GM18508 (cell line): ENCODE data around the gene OXTR.
A peak's percentile ranks its signal among the peaks of the same experiment; 100 is the strongest.

Experiments
- ATAC-seq: cut with Tn5 transposase; IDR thresholded peaks from one replicate; pipeline ENCODE4 v1.9.1; 2021; ENCODE audit warnings: moderate number of reproducible peaks; ENCODE audit not compliant: insufficient read depth, unreplicated experiment

Gene OXTR

GRCh38 chr3:8769088-8769822 lies at the start of gene OXTR:
Gene OXTR, minus strand, starts transcription at chr3:8769613. Its CDS starts 1,426 bp downstream, at chr3:8768187.
- ATAC-seq: peak; percentile 66

GRCh38 chr3:8817486-8817885 lies 48.1 kb upstream of the OXTR start:
- ATAC-seq: no peak

GRCh38 chr3:8816106-8816505 lies 46.7 kb upstream of the OXTR start:
- no peak for ATAC-seq

- no peak for ATAC-seq
These were observed 44.0 kb upstream of the OXTR start for GRCh38 chr3:8813411-8813810.

GRCh38 chr3:8810561-8810960 lies 41.1 kb upstream of the OXTR start:
- no peak for ATAC-seq

- no peak for ATAC-seq
These were observed 36.4 kb upstream of the OXTR start for GRCh38 chr3:8805774-8806173.

- ATAC-seq: no peak
These were observed 32.8 kb upstream of the OXTR start for GRCh38 chr3:8802256-8802655.

GRCh38 chr3:8800016-8800415 lies 30.6 kb upstream of the OXTR start:
- no peak for ATAC-seq

GRCh38 chr3:8794247-8794646 lies 24.8 kb upstream of the OXTR start:
- ATAC-seq: no peak

GRCh38 chr3:8793242-8793641 lies 23.8 kb upstream of the OXTR start:
- ATAC-seq: no peak

GRCh38 chr3:8790529-8790928 lies 21.1 kb upstream of the OXTR start:
- no peak for ATAC-seq

- ATAC-seq: no peak
These were observed 15.4 kb upstream of the OXTR start for GRCh38 chr3:8784676-8785435.

- ATAC-seq: no peak
These were observed 10.9 kb upstream of the OXTR start for GRCh38 chr3:8780279-8780678.

- ATAC-seq: no peak
These were observed 9.1 kb upstream of the OXTR start for GRCh38 chr3:8778475-8778874.

GRCh38 chr3:8777978-8778267 lies 8.5 kb upstream of the OXTR start:
- no peak for ATAC-seq

GRCh38 chr3:8777201-8777977 lies 8.0 kb upstream of the OXTR start:
- ATAC-seq: no peak

- ATAC-seq: no peak
These were observed 7.0 kb upstream of the OXTR start for GRCh38 chr3:8776406-8776805.

- ATAC-seq: no peak
These were observed 6.2 kb upstream of the OXTR start for GRCh38 chr3:8775602-8776001.

GRCh38 chr3:8775181-8775580 lies 5.8 kb upstream of the OXTR start:
- no peak for ATAC-seq

GRCh38 chr3:8773941-8774542 lies 4.6 kb upstream of the OXTR start:
- no peak for ATAC-seq
